Stimulated activated CD8-positive, alpha-beta memory T cell treated with anti-CD3 and anti-CD28 coated beads, Interleukin-7, amount 100 ng/mL, for 24 hours (primary cell): Measurements from ENCODE around the gene ALX4.

Experiments
- DNase-seq: peaks from one replicate; pipeline ENCODE4 v3.0.0-alpha.2; 2020; ENCODE audit warnings: low read depth

The ALX4 gene

DNA sequence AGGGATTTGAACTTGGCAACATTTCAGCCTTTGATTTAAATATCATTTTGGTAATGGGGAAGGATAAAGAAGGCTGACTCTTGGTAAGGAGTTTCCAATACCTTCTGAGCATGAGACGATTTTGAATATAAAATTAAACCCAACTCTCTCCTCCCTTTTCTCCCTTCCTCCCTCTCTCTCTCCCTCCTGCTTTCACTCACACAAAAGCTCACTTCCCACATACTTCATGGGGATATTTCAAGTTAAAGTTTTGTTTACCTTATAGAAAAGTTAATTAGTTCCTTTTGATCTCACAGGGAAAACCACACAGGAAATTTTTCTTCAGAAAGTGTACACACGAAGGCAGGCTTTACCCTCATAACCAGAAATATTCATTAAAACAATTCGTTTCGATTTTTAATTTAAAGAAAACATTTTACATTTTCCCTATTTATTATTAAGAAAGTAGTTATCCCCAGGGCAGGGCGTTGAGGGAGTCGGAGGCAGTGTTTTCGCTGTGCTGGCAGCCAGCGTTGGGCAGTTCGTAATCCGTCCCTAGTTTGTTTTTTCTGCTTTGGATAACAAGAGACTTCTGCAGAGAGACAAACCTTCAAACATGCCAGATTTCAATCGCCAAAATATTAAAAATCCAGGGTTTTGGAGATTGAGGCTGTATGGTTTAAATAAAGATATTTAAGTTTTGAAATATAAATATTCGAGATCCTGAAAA, 25.3 kb upstream of the ALX4 start:
- no peak for DNase-seq

DNA sequence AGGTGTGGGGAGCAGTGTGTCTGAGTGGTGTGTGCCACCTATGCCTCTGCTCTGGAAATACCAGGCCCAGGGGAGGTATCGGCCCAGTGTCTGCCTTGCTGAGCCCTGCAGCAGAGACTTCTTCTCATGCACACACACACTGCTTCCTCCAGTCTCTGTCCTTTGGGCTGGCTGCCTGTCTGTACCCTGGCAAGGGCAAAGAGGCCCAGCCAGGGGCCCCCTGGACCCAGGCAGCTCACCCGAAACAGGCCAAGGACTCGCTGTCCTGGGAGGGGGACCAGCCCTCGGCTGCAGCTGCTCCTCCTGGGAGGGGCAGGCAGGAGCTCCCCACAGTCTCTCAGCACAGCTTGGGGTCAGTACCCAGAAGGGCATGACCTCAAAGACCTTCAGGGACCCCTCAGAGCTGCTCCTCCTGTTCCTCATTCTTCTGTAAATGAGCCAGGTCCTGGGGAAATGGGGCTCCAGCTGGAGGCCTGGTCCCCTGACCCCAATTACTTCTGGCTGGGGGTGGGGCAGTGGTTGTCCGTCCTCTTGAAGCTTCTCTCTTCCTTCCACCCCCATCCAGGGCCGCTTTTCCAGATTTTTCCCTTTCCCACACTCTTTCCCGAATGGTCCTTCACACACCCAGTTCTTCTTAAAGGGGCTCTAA, 24.5 kb upstream of the ALX4 start:
- no peak for DNase-seq

GRCh38 chr11:44333271-44334218, 23.6 kb upstream of the ALX4 start:
- no peak for DNase-seq

GRCh38 chr11:44332665-44333064, 22.7 kb upstream of the ALX4 start:
- DNase-seq = no peak

- no peak for DNase-seq
These were observed 19.7 kb upstream of the ALX4 start for GRCh38 chr11:44329472-44330230.

GRCh38 chr11:44328138-44328660, 18.3 kb upstream of the ALX4 start:
- DNase-seq = no peak

DNA sequence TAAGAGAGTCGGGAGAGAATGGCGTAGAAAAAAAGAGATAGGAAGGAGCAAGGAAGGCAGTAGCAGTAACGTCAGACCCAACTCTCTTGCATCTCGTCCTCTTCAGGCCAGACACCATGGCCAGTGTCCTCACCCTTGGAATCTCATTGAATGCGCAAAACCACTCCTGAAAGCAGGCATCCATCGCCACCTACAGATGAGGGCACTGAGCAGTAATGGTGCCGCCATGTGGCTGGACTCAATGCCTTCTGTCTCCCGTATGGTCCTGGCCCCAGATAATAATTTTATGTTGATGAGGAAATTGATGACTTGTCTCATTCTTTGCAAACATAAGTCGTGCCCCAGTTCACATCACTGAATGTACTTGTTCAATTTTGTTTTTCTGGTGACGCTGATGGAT, 17.8 kb upstream of the ALX4 start:
- DNase-seq = no peak

DNA sequence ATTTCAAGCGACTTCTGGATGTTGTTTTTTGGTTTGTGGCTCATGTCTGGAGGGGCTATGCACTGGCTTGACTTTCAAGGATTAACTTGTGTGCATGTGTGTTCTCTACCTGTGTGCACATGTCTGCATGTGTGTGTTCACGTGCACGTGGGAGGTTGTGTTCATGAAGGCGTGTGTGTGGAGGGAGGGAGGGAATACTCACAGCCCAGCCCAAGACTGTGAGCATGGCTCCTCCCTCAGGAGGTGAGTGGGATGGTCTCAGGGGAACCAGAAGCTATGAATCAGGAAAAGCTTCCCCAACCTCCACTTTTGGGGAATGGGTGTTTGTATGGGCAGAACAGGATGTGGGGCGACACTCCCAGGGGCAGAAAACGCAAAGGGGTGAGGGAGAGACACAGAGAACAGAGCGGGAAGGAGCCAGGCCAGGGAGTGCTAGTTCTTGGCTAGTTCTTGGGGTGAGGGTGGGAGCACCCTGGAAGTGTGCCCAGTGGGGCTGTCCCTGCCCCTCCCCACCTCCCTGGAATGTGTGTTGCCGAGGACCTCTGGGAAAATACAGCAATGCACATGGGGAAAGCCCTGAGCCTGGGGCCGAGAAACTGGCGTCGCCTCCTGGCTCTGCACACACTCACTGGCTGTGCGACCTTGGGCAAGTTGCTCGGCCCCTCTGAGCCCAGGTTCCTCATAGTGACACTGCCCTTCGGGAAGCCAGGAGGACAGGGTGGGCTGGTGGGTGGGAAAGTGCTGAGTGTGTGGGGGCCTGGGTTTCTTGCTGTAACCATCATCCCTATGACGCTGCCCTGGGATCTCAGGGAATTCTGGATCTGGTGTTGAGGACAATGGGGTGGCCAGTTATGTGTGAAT, 16.9 kb upstream of the ALX4 start:
- DNase-seq = no peak

DNA sequence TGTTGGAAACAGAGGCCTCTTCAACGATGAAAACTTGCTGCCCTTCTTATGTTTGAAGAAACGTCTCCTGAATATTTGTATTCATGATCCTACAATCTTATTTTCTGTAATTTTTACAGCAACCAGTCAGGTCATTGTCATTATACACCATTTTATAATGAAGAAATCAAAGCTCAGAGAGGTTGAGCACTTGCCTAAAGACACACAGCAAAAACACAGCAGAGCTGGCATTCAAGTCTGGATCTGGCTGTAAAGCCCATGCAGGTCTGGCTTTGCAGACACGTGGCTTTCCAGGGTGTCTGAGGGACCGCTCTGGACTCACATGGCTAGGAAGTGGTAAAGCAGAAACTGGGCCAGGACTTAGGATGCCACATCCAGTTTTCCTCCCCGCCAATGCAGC, 15.8 kb upstream of the ALX4 start:
- no peak for DNase-seq

DNA sequence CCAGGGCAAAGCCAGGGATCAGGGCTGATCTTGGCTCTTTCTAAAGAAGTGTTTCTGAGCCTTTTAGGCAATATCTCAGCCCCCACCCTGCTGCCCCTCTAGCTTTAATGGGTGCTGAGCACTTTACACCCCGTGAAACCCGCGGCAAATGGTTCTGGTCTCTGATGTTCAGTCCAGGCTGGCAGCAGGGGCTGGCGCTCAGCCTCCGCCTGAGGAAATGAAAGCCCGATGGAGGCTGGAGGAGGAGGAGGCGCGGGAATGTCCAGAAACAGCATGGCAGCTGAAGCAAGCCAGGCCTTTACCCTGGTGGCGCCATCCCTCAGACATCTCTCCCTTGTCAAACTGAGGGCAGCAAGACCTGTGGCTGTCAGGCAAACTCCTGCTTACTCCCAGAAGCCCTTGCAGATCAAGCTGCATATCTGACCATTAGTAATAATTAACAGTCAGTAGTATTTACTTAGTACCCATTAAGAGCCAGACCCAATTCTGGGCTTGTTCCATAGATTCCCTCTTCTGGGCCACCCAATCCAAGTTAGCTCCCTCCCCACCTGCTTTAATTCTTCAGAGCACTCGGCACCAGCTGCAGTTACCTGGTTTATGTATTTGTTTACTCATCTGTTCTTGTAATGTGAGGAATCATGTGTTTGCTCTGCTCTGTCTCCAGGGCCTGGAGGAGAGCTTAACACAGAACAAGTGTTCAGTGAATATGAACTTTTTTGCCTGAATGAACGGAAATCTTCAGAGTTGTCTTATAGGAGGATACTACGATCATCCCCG, 15.0 kb upstream of the ALX4 start:
- DNase-seq = no peak

DNA sequence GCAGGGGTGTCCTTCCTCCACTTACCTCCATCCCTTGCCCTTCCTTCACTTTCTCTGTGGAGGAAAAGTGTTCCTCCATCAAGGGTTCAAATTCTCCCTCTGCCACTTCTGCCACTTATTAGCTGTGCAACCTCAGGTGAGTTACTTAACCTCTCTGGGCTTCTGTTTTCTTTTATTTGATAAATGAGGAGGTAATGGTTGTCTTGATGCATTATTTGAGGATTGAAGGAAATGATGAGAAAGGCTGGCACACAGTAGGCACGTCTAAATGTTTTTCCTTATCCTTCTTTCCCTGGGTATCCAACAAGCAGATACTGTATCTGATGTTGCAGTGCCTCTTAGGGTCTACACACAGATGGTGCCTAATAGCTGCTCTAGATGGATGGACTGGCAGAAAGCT, 14.3 kb upstream of the ALX4 start:
- DNase-seq = no peak

GRCh38 chr11:44322243-44322642, 12.3 kb upstream of the ALX4 start:
- no peak for DNase-seq

GRCh38 chr11:44321059-44321458, 11.1 kb upstream of the ALX4 start:
- DNase-seq = no peak

GRCh38 chr11:44320289-44320973, 10.5 kb upstream of the ALX4 start:
- no peak for DNase-seq

DNA sequence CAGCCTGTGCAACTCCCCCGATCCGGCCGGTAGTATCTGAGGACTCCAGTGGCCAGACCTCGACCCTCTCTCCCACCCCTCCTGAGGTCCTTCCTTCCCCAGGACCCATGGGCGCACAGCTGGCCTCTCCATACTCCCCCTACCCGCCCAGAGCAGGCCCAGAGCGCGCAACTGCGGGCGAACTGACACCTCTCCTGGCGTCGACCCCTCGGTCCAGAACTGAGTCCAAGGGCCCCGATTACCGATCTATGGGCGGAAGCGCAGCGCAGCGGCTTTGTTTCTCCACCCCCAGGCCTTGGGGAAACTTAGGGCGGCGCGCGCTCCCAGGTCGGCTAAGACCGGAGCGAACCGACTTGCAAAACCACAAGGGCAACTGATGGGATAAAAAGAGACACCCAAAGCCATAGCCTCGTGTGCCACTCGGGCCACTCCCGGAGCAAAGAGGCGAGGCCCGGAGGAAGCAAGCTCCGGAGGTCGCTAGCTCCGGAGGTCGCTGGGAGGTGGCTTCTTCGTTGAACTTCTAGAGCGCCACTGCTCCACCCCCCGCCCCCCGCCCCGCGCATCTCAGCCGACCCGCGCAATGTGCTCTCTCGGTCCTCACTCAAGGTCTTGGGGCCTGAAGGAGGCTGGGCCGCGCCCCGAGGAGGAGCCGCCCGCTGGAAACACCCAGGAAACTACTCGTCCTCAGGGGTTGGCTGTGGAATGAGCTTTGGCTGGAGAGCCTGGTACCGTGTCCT, 9.8 kb upstream of the ALX4 start:
- no peak for DNase-seq

- DNase-seq = no peak
These were observed 9.2 kb upstream of the ALX4 start for GRCh38 chr11:44319170-44319551.

- DNase-seq = no peak
These were observed 8.4 kb upstream of the ALX4 start for GRCh38 chr11:44318369-44318768.

DNA sequence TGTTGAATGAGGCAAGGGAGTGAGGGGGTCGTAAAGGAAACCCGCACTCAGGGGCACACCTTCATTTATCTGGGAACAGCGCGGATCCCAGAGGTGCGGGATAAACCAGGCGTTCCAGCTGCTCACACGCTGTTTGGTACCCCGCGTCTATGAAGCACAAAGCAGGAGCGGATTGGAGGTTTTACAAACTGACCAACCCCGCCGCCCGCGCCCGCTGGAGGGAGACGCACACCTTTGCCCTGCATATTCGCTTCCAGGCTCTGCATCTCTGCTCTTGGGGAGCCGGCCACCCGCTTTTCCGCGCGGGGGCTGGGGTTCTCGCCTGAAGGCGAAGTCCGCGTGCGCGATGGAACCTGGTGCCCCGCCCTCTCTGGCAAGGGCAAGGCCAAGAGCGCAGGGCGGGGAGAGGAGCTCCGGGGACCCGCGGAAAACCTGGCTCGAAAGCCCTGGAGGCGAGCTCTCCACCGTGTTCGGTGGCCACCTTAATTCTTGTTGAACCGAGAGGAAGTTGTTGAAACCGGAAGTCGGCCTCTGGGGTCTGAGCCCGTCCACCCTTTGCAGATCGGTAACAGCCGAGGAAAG, 6.8 kb upstream of the ALX4 start:
- no peak for DNase-seq
